ENCODE results near the gene CPPED1. TPM values are rescaled to one million over a fixed set of nuclear protein-coding genes. Genes with fewer than 3 reads are reported as not detected.

CPPED1 gene
- total RNA-seq, 1 donor from 2014 or later: 20.1 TPM

GRCh38 chr16:12724226-12724625, 79.5 kb downstream of the CPPED1 start:
- no peak for TF ChIP-seq CTCF (IDR thresholded peaks at IDR 0.05)
- Histone ChIP-seq H3K4me3 (no peak overlapping the region), H3K4me1 (no peaks in the 10 kb centered on the region), H3K36me3 (no peaks in the 10 kb centered on the region), H3K27ac (no peak overlapping the region), H3K9me3 (no peaks in the 10 kb centered on the region), H3K27me3 (no peaks in the 10 kb centered on the region)
- intact Hi-C loops (cut with DNase I): no loop called here
- DNase-seq: no peak
- peak; percentile 10 for ATAC-seq

- Histone ChIP-seq H3K36me3 (no peaks in the 10 kb centered on the region), H3K27me3 (no peaks in the 10 kb centered on the region), H3K4me1 (no peaks in the 10 kb centered on the region), H3K9me3 (no peaks in the 10 kb centered on the region), H3K27ac (no peak overlapping the region), H3K4me3 (no peak overlapping the region)
- ATAC-seq (peak; percentile 25), DNase-seq (no peak)
- TF ChIP-seq CTCF (IDR thresholded peaks at IDR 0.05): no peak
- intact Hi-C loops (cut with DNase I): no loop called here
Measured at GRCh38 chr16:12723681-12724080, 80.0 kb downstream of the CPPED1 start.

DNA sequence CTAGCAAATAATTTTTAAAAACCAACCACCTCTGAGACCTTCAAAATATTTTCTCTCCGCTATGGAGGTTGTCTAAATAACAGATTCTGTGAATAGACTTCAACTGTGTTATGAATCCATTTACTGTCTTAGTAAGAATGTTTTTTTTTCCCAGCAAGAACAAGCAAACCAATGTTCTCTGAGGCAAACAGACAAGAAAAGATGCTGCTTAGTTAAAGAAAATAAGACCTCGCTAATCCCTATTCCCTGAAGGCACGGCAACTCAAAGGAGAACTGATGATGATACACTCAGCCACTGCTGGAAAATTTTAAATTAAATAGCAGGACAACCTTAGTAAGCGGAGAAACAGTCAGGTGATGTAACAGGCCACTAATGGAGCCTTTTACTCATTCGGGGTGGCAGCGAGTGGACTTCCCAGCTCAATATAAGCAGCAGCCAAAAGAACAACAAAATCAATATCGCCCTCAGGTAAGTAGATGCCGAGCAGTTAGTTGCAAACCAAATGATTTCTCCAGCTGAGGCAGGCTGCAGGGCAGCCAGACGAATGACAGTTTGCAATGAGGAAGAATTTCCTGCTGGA, 81.8 kb downstream of the CPPED1 start:
- ATAC-seq (no peak), DNase-seq (no peak)
- no peaks in the 10 kb centered on the region for H3K4me1 ChIP-seq
- intact Hi-C loops (cut with DNase I): no loop called here
- no peak overlapping the region for H3K27ac ChIP-seq
- no peak for TF ChIP-seq CTCF (IDR thresholded peaks at IDR 0.05)
- no peaks in the 10 kb centered on the region for H3K27me3 ChIP-seq
- H3K4me3 ChIP-seq: no peak overlapping the region
- no peaks in the 10 kb centered on the region for H3K9me3 ChIP-seq
- no peaks in the 10 kb centered on the region for H3K36me3 ChIP-seq

- H3K36me3 ChIP-seq: no peaks in the 10 kb centered on the region
- DNase-seq: no peak
- H3K9me3 ChIP-seq: no peaks in the 10 kb centered on the region
- H3K4me1 ChIP-seq: no peaks in the 10 kb centered on the region
- H3K27ac ChIP-seq: no peak overlapping the region
- H3K27me3 ChIP-seq: no peaks in the 10 kb centered on the region
- no peak for ATAC-seq
- no peak for TF ChIP-seq CTCF (IDR thresholded peaks at IDR 0.05)
- no peak overlapping the region for H3K4me3 ChIP-seq
- intact Hi-C loops (cut with DNase I): no loop called here
Measured at GRCh38 chr16:12719972-12720371, 83.7 kb downstream of the CPPED1 start.

DNA sequence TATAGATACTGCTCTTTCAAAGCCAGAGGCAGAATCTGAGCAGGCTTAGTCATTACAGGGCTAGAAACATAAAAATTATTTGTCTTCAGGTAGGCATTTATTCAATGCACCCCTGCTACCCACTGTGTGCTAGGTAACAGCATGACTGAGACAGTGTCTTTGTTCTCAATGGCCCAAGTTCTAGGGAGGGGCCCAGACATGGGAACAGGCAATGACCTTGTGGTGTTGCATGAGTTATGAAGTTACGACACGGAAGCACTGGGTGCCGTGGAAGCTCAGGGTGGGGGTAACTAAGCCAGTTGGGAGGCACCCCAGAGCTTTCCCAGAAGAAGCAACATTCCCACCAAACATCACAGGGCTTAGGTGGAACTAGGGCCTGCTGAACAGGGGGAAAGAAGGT, 87.0 kb downstream of the CPPED1 start:
- Histone ChIP-seq H3K36me3 (no peaks in the 10 kb centered on the region), H3K27me3 (no peaks in the 10 kb centered on the region), H3K9me3 (no peaks in the 10 kb centered on the region), H3K27ac (no peak overlapping the region), H3K4me3 (no peak overlapping the region), H3K4me1 (no peaks in the 10 kb centered on the region)
- no peak for TF ChIP-seq CTCF (IDR thresholded peaks at IDR 0.05)
- DNase-seq (no peak), ATAC-seq (peak; percentile 55)
- intact Hi-C loops (cut with DNase I): no loop called here

DNA sequence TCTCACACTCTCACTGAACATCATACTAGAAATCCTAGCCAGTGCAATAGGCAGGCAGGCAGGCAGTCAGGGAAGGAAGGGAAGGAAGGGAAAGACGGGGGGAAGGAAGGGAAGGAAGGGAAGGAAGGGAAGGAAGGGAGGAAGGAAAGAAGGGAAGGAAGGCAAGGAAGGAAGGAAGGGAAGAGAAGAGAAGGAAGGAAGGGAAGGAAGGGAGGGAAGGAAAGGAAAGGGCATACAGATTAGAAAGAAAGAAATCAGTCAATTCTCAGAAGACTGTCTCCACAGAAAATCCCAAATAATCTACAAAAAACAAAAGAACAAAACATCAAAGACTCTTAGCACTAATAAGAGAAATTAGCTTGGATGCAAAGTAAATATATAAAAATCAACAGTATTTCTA, 93.9 kb downstream of the CPPED1 start:
- DNase-seq (no peak), ATAC-seq (no peak)
- Histone ChIP-seq H3K27me3 (no peaks in the 10 kb centered on the region), H3K27ac (no peak overlapping the region), H3K4me1 (no peaks in the 10 kb centered on the region), H3K4me3 (no peak overlapping the region), H3K36me3 (no peaks in the 10 kb centered on the region), H3K9me3 (no peaks in the 10 kb centered on the region)
- TF ChIP-seq CTCF (IDR thresholded peaks at IDR 0.05): no peak
- intact Hi-C loops (cut with DNase I): no loop called here
